GM21786 (cell line): Measurements from ENCODE around the gene CCR1.

ENCODE experiments used
- ATAC-seq: cut with Tn5 transposase; IDR thresholded peaks from one replicate; pipeline ENCODE4 v1.9.1; 2021; ENCODE audit not compliant: unreplicated experiment

Gene CCR1

GRCh38 chr3:46208167-46208704 is at the start of gene CCR1:
Gene CCR1, minus strand, starts transcription at chr3:46208313. Its CDS starts 4,000 bp downstream, at chr3:46204313.
- no peak for ATAC-seq

- no peak for ATAC-seq
Observed at GRCh38 chr3:46252980-46253379, 44.9 kb upstream of the CCR1 start.

DNA sequence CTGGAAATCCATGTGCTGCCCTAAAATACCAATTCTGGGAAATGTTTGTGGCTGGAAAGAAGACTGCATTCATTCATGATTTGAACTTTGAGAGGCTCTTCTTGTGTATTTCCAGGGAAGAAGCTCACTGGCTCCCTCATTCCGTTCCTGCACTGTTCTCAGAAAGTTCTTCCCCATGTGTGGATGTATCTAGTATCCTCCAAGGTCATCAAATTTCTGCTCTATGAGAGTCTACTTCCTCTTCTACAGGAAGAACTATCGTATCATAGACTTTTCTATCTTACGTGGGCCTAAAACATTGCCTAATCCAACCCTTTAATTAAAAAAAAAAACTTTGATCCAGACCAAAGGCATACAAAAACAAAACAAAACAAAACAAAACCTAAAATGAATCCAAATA is 37.0 kb upstream of the CCR1 start:
- no peak for ATAC-seq

GRCh38 chr3:46243560-46243959 is 35.4 kb upstream of the CCR1 start:
- ATAC-seq: no peak

DNA sequence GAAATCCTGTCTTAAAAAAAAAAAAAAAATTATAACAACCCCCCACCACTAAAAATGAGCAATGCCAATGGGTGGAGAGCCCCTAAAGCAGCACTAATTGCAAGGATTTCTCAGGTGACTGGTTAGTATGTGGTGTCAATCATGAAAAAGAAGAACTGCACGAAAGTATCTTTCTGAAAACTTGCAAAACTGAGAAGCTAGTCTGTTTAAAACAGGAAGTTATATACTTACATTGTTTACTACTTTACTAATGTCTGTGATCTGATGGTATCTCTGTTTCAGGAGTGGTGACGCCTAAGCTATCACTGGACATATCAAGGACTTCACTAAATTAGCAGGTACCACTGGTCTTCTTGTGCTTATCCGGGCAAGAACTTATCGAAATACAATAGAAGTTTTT is 34.0 kb upstream of the CCR1 start, which contains the start of gene CCR3:
TSS of gene CCR3 (plus strand) at position 341 of the 400 bp plus-strand sequence. CDS start 22,699 bp downstream, outside the sequence.
- ATAC-seq: peak; percentile 43

DNA sequence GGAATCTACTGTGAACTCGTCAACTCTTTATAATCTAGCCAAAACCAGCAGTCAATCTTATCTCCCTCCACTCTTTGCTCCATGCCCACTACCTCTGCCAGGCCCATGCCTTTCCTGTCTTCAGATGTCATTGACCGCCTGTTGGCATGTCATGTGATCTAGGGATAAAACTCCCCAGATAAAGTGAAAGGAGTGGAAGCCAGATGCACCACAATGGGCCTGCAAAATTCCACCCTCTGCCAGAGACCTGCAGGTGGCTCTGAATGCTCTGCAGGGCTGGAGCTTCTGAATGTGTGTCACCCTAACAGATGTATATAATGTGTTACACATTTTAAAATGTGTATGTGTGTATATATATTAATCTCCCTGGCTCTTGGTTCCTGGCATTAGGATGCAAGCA is 31.8 kb upstream of the CCR1 start:
- no peak for ATAC-seq

GRCh38 chr3:46239301-46239938 is 31.3 kb upstream of the CCR1 start:
- ATAC-seq: no peak

DNA sequence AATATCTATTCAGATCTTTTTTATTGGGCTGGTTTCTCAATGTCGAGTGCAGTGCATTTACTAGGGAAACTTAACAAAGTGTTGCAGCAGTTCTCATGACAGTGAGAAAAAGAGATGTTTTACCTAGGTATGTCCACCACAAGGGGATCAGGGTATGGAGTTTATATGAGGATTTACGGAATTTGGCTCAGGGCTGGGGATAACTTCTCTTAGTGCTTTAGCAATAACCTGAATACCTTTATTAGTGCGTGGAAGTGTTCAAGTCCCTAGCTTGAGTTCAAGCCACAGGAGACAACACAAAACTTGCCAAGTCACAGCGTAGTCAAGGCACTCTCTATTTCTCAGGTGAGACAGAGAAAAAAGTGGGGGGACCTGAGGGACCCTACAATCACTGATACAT is 30.3 kb upstream of the CCR1 start:
- ATAC-seq: no peak

DNA sequence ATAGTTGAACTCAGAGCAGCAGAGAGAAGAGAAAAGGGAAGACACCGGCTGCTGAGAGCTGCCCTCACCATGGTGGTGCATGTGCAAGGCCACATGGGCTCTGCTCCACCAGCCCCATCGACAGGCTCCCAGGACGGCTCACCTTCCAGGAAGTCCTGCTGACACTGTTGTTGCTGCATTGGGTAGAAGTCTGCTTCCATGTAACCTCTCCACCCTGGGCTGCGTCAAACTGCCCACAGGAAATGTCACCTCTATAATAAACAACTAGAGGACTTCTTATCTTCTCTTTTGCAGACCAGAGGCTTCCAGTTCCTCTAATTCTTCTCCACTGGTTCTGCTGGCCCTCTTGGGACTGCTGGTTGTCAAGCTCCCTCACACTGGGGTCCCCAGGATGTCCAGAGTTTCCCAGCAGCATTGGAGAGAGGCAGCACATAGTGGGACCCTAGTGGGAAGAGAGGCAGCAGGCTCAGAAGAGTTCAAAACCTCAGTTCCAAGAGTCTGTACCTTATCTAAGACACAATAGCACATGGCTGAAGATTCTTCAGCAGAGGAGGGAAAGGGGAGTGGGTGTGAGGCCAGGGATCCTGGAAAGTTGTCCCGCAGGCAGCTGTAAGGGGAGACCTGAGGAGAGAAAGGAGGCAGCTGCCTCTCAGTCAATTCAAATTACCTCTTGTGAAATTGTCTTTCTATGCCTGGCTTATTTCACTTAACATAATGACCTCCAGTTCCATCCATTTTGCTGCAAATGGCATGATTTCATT is 28.4 kb upstream of the CCR1 start:
- ATAC-seq: no peak

GRCh38 chr3:46235425-46235824 is 27.3 kb upstream of the CCR1 start:
- no peak for ATAC-seq

- ATAC-seq: no peak
Observed at GRCh38 chr3:46233194-46233593, 25.1 kb upstream of the CCR1 start.

DNA sequence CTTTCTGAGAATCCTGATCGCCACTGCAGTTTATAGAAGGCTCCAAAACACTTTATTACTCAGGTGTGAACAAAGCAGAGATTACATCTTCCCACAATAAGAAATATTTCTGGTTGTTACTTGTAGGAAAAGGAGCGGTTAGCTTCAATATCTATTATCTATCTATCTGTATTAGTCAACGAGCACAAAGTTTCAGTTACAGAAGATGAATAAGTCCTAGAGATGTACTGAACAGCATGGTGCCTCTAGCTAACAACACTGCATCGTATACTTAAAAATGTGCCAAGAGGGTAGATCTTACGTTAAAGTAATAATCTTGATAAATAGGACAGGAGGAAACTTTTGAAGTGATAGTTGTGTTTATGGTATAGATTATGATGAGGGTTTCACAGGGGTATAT is 23.2 kb upstream of the CCR1 start:
- ATAC-seq: no peak

DNA sequence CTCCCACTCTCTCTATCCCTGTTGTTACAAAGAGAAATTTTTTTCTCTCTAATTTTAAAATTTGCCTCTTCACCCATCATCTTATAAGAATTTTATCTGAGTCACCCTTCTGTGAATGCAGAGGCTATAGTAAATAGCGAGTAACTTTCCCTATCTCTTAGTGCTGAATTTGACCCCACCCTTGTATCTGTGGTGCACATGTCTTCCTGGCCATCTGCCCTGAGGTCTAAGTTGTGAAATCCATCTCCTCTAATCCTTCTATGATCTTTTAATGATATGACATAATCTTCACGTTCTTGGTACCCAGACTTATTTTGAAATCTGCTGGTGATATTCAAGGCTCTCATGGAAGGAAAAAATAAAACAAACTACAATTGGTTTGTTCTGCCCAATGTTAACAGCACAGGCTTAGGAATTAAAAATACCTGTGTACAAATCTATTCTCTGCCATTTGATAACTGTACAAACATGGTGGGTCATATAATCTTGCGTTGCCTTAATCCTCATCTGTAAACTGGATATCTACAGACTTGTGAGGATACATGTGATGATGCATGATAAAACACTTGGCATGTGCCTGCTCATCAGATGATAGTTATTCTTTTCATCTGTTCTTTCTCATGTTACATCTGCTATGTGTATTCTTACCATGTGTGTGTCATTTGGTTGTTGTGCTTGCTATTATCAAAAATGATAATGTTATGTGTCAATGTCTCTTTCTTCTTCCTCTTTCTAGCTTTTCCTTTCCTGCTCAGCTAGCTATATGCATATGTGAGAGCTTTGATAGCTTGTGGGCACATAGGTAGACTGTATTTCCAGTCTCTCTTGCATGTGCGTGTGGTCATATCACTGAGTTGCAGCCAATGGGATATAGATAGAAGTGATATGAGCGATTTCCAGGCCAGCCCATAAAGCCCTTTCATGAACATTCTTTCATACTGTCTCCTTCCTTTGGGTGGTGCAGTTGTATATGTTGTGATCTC is 20.4 kb upstream of the CCR1 start:
- no peak for ATAC-seq

DNA sequence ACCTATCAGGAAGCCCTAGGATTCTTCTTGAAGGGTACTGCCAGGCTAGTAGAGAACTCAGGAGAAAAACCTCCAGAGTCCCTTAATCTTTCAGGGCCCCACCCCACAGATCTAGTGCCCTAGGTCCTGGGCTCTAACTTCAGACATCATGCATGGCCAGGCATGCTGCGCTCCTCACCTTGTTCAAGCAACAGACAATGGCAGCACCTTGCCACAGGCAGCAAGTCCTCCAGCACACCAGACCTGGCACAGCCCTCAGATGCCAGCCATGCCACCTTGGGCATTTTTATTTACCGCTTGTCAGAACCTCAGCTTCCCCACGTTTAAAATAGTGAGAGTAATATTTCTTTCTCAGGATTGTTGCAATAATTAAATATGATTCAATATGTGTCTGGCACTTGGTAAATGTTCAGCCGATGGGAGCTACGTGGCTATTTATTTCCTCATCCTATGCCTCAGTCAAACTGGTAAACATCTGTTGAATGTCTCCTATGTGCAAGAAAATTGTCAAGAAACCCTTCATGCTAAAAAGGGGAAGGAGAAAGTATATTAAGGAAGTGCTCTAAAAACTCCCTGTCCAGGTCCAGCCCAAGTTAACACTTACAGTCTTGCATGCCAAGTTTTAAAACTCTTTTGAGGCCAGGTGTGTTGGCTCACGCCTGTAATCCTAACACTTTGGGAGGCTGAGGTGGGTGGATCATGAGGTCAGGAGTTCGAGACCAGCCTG is 14.5 kb upstream of the CCR1 start:
- ATAC-seq: no peak

DNA sequence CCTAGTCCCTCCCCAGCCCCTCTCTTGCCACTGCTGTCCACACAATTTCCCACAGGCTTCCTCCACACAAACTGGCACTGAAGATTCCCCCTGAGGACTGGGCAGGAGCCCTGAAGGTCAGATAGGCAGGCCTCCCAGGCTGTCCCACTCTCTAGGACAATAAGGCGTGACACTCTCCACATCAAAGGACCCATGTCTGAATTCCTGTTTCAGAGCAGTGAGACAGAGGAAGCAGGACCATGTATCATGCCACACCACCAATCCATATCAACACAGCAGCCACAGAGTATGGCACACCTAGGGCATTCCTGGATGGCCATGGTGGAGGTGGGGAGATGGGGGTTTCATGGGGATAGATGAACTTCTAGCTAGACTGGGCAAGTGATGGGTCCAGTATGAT is 13.8 kb upstream of the CCR1 start:
- no peak for ATAC-seq

DNA sequence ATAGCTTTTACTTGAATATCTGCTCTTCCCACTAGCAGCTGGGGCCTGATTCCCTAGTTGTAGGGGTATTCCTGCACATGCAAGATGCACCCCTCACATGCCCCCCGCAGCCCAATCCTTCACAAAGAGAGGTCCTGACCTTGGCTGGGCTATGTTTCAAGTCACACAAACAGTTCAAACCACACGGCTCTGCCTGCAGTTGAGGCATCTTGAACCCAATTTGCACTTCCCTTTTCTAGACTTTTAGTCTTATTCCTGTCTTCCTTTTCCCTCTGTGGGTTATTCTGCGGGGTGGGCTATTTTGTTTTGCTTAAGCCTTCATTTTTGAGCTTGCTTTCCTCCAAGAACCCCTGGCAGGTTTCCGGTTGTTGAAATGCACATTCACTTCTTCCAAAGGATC is 13.3 kb upstream of the CCR1 start:
- ATAC-seq: no peak

GRCh38 chr3:46218196-46218709 is 10.1 kb upstream of the CCR1 start:
- ATAC-seq: no peak

DNA sequence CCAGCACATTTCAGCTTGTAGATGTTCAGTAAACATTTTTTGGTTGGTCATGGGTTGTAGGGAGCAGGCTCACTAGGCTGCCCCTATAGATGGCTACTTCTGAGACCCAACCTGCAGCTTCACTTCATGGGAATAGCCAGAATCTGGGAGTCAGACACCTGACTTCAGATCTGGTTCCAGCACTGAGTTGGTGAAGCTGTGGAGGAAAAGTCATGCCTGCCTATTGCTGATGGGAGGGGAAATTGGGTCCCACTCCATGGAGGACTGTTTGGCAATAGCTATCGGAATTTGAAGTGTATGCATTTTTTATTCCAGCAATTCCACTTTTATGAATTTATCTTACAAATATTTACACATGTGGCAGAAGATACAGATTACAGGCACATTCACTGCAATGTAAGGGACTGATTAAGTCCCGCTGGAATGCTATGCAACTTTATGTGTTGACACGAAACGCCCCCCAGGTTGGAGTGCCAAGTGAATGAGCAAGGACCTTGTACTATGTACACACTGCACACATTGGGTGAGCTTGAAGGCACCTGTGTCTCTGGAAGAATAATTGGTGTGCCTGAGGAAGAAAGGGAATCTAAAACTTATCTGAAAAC is 7.8 kb upstream of the CCR1 start:
- no peak for ATAC-seq

DNA sequence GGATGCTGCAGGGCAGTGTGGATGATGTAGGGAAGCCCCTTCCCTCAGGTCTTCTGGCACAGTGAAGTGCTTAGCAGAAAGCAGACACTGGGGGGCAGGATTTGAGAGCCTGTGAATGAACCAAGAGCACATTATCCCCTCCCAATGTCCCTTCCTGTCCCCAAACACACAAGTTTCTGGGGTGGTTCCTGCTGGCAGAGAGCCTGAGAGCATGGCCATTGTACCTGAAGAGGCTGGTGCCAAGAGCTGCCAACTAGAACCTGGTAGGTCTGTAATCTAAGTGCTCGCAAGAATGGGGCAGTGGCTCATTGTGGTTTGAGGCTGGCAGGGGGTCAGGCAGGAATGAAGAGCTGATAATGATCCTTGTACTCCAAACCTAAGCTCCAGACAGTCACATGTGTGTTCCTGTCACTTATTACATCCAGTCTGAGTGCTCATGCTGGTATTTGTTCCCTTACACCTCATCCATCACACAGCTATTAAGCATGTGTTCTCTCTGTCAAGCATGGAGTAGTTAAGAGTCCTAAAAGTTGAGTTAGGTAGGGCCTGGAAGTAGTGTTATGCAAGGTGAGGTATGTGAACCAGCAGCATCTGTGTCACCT is 6.7 kb upstream of the CCR1 start:
- ATAC-seq: no peak
